IMR-90 (cell line): Measurements from ENCODE around the gene ZNF385C. TPM values are rescaled to one million over a fixed set of nuclear protein-coding genes. Genes with fewer than 3 reads are reported as not detected.

ENCODE experiments used
- ATAC-seq: fragments of 200-7000 bp; cut with Tn5 transposase; 2 replicates; pipeline ENCODE4 v1.9.1; 2020; ENCODE audit warnings: low read depth, mild to moderate bottlenecking, moderate library complexity
- BruUV-seq: library from RNA; stranded (reverse); fragments of 400-500 nt; replicated peaks from 2 replicates; lab custom pipeline; 2021; lab: Mats Ljungman, UMichigan
- CTCF ChIA-PET: fragments of 300-600 bp; formaldehyde crosslinking; extraction: SDS; loops from one replicate; lab custom pipeline; 2021; ENCODE audit warnings: antibody characterized with exemption; lab: Yijun Ruan, JAX
- POLR2A ChIA-PET: fragments of 300-600 bp; sonication (Branson Sonifier 250); formaldehyde crosslinking; loops from one replicate; lab custom pipeline; 2022; ENCODE audit warnings: antibody characterized with exemption; ENCODE audit not compliant: unreplicated experiment; lab: Charles Lee
- DNase-seq: peaks from one replicate; pipeline ENCODE4 v3.0.0; 2013
- H2AFZ ChIP-seq: replicated peaks from 2 replicates; pipeline ENCODE3; 2013; ENCODE audit warnings: low read length, mild to moderate bottlenecking; ENCODE audit not compliant: poor library complexity
- H2AK5ac ChIP-seq: 2 replicates; pipeline ENCODE4 v1.6.1; 2013; ENCODE audit warnings: low read depth, low read length, inconsistent platforms
- H2AK9ac ChIP-seq: replicated peaks from 2 replicates; pipeline ENCODE3; 2013; ENCODE audit warnings: mild to moderate bottlenecking, low read depth, low read length, moderate library complexity; ENCODE audit not compliant: poor library complexity
- H2BK120ac ChIP-seq: 2 replicates; pipeline ENCODE4 v1.6.1; 2013; ENCODE audit warnings: low read depth, low read length, inconsistent platforms
- H2BK15ac ChIP-seq: 3 replicates; pipeline ENCODE4 v1.6.1; 2013; ENCODE audit warnings: low read depth, low read length, inconsistent platforms
- H2BK20ac ChIP-seq: 2 replicates; pipeline ENCODE4 v1.6.1; 2013; ENCODE audit warnings: low read depth, mild to moderate bottlenecking, inconsistent platforms, low read length, moderate library complexity
- H2BK5ac ChIP-seq: 2 replicates; pipeline ENCODE4 v1.6.1; 2013; ENCODE audit warnings: mild to moderate bottlenecking, low read depth, low read length, inconsistent platforms; ENCODE audit not compliant: poor library complexity, severe bottlenecking
- H3K14ac ChIP-seq: replicated peaks from 2 replicates; pipeline ENCODE4 v1.6.1; 2013; ENCODE audit warnings: low read depth, low read length, inconsistent platforms
- H3K18ac ChIP-seq: 2 replicates; pipeline ENCODE4 v1.6.1; 2013; ENCODE audit warnings: low read depth, low read length, control low read depth
- H3K23ac ChIP-seq: 2 replicates; pipeline ENCODE4 v1.6.1; 2013; ENCODE audit warnings: low read depth, low read length, inconsistent platforms
- H3K27ac ChIP-seq: 2 replicates; pipeline ENCODE4 v1.5.1; 2013; ENCODE audit warnings: mild to moderate bottlenecking, control low read depth, low read length; ENCODE audit not compliant: insufficient read depth
- H3K27me3 ChIP-seq: 2 replicates; pipeline ENCODE4 v1.6.1; 2013; ENCODE audit warnings: low read length; ENCODE audit not compliant: control insufficient read depth, insufficient read depth
- H3K36me3 ChIP-seq: 2 replicates; pipeline ENCODE4 v1.6.1; 2013; ENCODE audit warnings: low read length, mixed read lengths; ENCODE audit not compliant: control insufficient read depth, insufficient read depth
- H3K4ac ChIP-seq: 2 replicates; pipeline ENCODE4 v1.6.1; 2013; ENCODE audit warnings: low read depth, low read length, inconsistent platforms
- H3K4me1 ChIP-seq: 2 replicates; pipeline ENCODE4 v1.6.1; 2013; ENCODE audit warnings: low read length, mixed read lengths; ENCODE audit not compliant: control insufficient read depth, insufficient read depth
- H3K4me2 ChIP-seq: 2 replicates; pipeline ENCODE4 v1.6.1; 2013; ENCODE audit warnings: low read depth, mild to moderate bottlenecking, control low read depth, low read length, moderate library complexity
- H3K4me3 ChIP-seq: 2 replicates; pipeline ENCODE4 v1.5.1; 2013; ENCODE audit warnings: low read depth, mild to moderate bottlenecking, control low read depth, low read length, moderate library complexity; ENCODE audit not compliant: insufficient read depth
- H3K56ac ChIP-seq: 2 replicates; pipeline ENCODE4 v1.6.1; 2013; ENCODE audit warnings: low read length, inconsistent platforms; ENCODE audit not compliant: insufficient read depth; ENCODE audit errors: extremely low read depth
- H3K79me1 ChIP-seq, 2 experiments: 2 replicates each; pipeline ENCODE4 v1.6.1; 2013; ENCODE audit warnings: low read length in 2 of 2, inconsistent platforms in 1 of 2, low read depth in 1 of 2
- H3K9ac ChIP-seq: 2 replicates; pipeline ENCODE4 v1.6.1; 2013; ENCODE audit warnings: low read depth, low read length, control low read depth
- H3K9me1 ChIP-seq: 2 replicates; pipeline ENCODE4 v1.6.1; 2013; ENCODE audit warnings: low read length, inconsistent platforms; ENCODE audit not compliant: insufficient read depth
- H3K9me3 ChIP-seq: 2 replicates; pipeline ENCODE4 v1.6.1; 2013; ENCODE audit warnings: low read length; ENCODE audit not compliant: control insufficient read depth, insufficient read depth
- H4K20me1 ChIP-seq: 2 replicates; pipeline ENCODE4 v1.6.1; 2013; ENCODE audit warnings: low read length, inconsistent platforms; ENCODE audit not compliant: insufficient read depth
- H4K5ac ChIP-seq: 2 replicates; pipeline ENCODE4 v1.6.1; 2013; ENCODE audit warnings: mild to moderate bottlenecking, low read depth, low read length, control low read depth
- H4K8ac ChIP-seq, 2 experiments: 2 replicates each; pipeline ENCODE4 v1.6.1; 2013; ENCODE audit warnings: low read depth in 2 of 2, low read length in 2 of 2, control low read depth in 1 of 2, inconsistent platforms in 1 of 2
- H4K91ac ChIP-seq: 2 replicates; pipeline ENCODE4 v1.6.1; 2013; ENCODE audit warnings: low read depth, low read length, inconsistent platforms; ENCODE audit not compliant: insufficient read depth
- BHLHE40 ChIP-seq: fragments of 150-350 bp; IDR thresholded peaks from 2 replicates; pipeline ENCODE4 v1.6.1; 2016; ENCODE audit warnings: mild to moderate bottlenecking, low read depth, low read length
- FOS ChIP-seq: fragments of 150-350 bp; IDR thresholded peaks from 2 replicates; pipeline ENCODE4 v1.6.1; 2016; ENCODE audit warnings: low read depth, low read length
- MXI1 ChIP-seq: IDR thresholded peaks from 2 replicates; pipeline ENCODE4 v1.6.1; 2012; ENCODE audit warnings: low read depth, mild to moderate bottlenecking, low read length, moderate library complexity, borderline replicate concordance
- WGBS, 2 experiments: methylation state at CpG; one replicate each; pipeline versions ENCODE4 v1.1.5 to v1.1.7; 2013; ENCODE audit warnings: missing lambda C conversion rate in 2 of 2; ENCODE audit not compliant: insufficient read length in 1 of 2; ENCODE audit errors: extremely low coverage in 2 of 2; 5-methylcytosine and 5-hydroxymethylcytosine counted together
- dilution Hi-C: fragments of 300-500 bp; cut with HindIII; formaldehyde crosslinking; loops from one replicate; pipeline ENCODE4 v1.14.3; 2018; ENCODE audit warnings: low sequenced_read_pairs; ENCODE audit not compliant: unreplicated experiment
- in situ Hi-C: fragments of 300-500 bp; cut with MboI; formaldehyde crosslinking; loops from 3 replicates; pipeline ENCODE4 v1.14.3; 2019; ENCODE audit warnings: low sequenced_read_pairs, inconsistent platforms, mixed read lengths
- intact Hi-C: fragments of 100-400 bp; cut with micrococcal nuclease; formaldehyde crosslinking; loops from 2 replicates; pipeline ENCODE4 v1.10.0; 2022
- polyA plus RNA-seq, 3 experiments: library from polyadenylated mRNA; depleted of rRNA; stranded (reverse); fragments of >200 nt; gene quantifications; 2 replicates each; pipeline ENCODE4 v1.2.3, GENCODE V29; 2012; ENCODE audit warnings: low replicate concordance in 1 of 3
- total RNA-seq: library from RNA; depleted of rRNA; stranded (reverse); fragments of >200 nt; gene quantifications from 2 replicates; pipeline ENCODE4 v1.2.3, GENCODE V29; 2012

Gene ZNF385C
- total and polyA plus RNA-seq, 2 of the 4 experiments (the other 2 are of a cell fraction) = not detected

GRCh38 chr17:42122371-42123303, 24.4 kb upstream of the ZNF385C start, which contains the start of gene HSPB9:
Gene HSPB9, plus strand, starts transcription at chr17:42122804. Its CDS starts 47 bp downstream, at chr17:42122851.
- Histone ChIP-seq H4K20me1 (peaks cover 3% of the 10 kb centered on the region; the same call in 1 of the 2 replicates), H3K9me1 (peaks cover 4% of the 10 kb centered on the region; the same call in 1 of the 2 replicates), H4K91ac (no peak within 1 kb of the TSS), H3K23ac (no peak within 1 kb of the TSS), H3K14ac (no peak within 1 kb of the TSS), H3K18ac (no peak within 1 kb of the TSS), H2BK120ac (no peak within 1 kb of the TSS), H3K4ac (no peak within 1 kb of the TSS), H3K4me1 (peaks cover 7% of the 10 kb centered on the region), H2AFZ (peak within 1 kb of the TSS; percentile 38), H4K8ac (peak within 1 kb of the TSS in 1 of 2 experiments; percentile 75; a peak in 2 of 4 replicates), H3K9me3 (no peaks in the 10 kb centered on the region), H4K5ac (no peak within 1 kb of the TSS), H2BK15ac (no peak within 1 kb of the TSS), H2AK9ac (no peak within 1 kb of the TSS), H3K27ac (no peak within 1 kb of the TSS), H2BK5ac (no peak within 1 kb of the TSS), H3K27me3 (no peaks in the 10 kb centered on the region), H3K9ac (no peak within 1 kb of the TSS), H3K4me2 (no peak within 1 kb of the TSS), H2AK5ac (no peak within 1 kb of the TSS), H3K36me3 (peaks cover 36% of the 10 kb centered on the region), H3K56ac (no peak within 1 kb of the TSS), H3K4me3 (no peak within 1 kb of the TSS), H2BK20ac (no peak within 1 kb of the TSS), H3K79me1 (peaks cover 10 to 12% of the 10 kb centered on the region in 2 experiments; a peak in 3 of 4 replicates)
- in situ Hi-C loops (no loop called here), dilution Hi-C loops (no loop called here), intact Hi-C loops (no loop called here)
- DNase-seq = no peak
- no peak for ATAC-seq
- POLR2A ChIA-PET = no interaction called here
- BruUV-seq = no TSS peak
- WGBS, 2 experiments = 61% methylated on average over 45 of the region's 61 CpGs; no CpG with 5 or more reads in 1 of the 2 experiments
- CTCF ChIA-PET = no interaction called here
- TF ChIP-seq FOS (no peak), MXI1 (no peak), BHLHE40 (no peak)
